Measurements from ENCODE around the gene ZDHHC22. TPM values are rescaled to one million over a fixed set of nuclear protein-coding genes. Genes with fewer than 3 reads are reported as not detected.

The ZDHHC22 gene
- total RNA-seq, 1 donor from 2014 or later: not detected

DNA sequence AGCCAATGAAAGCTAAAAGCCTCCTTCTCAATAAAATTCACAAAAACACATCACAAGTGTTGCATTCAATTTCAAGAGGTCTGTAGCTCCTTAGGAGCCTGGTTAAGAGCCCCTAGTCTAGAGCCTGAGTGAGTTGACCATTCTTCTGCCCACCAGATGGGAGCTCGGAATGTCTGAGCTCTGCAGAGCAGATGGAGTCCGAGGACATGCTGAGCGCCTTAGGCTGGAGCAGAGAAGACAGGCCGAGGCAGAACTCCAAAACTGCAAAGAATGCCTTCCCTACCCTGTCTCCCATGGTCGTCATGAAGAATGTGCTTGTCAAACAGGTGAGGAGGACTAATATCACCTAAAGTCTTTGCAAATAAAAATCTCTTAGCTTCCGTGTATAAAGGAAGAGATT, 31.9 kb downstream of the ZDHHC22 start:
- Histone ChIP-seq H3K4me1 (peaks cover 10% of the 10 kb centered on the region), H3K27ac (no peak overlapping the region), H3K9me3 (no peaks in the 10 kb centered on the region), H3K36me3 (peaks cover 68% of the 10 kb centered on the region), H3K27me3 (no peaks in the 10 kb centered on the region), H3K4me3 (no peak overlapping the region)
- TF ChIP-seq, protein P1, sequence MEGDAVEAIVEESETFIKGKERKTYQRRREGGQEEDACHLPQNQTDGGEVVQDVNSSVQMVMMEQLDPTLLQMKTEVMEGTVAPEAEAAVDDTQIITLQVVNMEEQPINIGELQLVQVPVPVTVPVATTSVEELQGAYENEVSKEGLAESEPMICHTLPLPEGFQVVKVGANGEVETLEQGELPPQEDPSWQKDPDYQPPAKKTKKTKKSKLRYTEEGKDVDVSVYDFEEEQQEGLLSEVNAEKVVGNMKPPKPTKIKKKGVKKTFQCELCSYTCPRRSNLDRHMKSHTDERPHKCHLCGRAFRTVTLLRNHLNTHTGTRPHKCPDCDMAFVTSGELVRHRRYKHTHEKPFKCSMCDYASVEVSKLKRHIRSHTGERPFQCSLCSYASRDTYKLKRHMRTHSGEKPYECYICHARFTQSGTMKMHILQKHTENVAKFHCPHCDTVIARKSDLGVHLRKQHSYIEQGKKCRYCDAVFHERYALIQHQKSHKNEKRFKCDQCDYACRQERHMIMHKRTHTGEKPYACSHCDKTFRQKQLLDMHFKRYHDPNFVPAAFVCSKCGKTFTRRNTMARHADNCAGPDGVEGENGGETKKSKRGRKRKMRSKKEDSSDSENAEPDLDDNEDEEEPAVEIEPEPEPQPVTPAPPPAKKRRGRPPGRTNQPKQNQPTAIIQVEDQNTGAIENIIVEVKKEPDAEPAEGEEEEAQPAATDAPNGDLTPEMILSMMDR (IDR thresholded peaks at IDR 0.05): no peak
- DNase-seq: no peak
- no peak for ATAC-seq
- intact Hi-C loops (cut with DNase I): no loop called here

GRCh38 chr14:77108753-77109152, 32.8 kb downstream of the ZDHHC22 start:
- Histone ChIP-seq H3K27me3 (no peaks in the 10 kb centered on the region), H3K36me3 (peaks cover 59% of the 10 kb centered on the region), H3K4me3 (no peak overlapping the region), H3K9me3 (no peaks in the 10 kb centered on the region), H3K27ac (no peak overlapping the region), H3K4me1 (peaks cover 10% of the 10 kb centered on the region)
- DNase-seq (no peak), ATAC-seq (no peak)
- intact Hi-C loops (cut with DNase I): no loop called here
- TF ChIP-seq, protein P1 (IDR thresholded peaks at IDR 0.05): no peak

DNA sequence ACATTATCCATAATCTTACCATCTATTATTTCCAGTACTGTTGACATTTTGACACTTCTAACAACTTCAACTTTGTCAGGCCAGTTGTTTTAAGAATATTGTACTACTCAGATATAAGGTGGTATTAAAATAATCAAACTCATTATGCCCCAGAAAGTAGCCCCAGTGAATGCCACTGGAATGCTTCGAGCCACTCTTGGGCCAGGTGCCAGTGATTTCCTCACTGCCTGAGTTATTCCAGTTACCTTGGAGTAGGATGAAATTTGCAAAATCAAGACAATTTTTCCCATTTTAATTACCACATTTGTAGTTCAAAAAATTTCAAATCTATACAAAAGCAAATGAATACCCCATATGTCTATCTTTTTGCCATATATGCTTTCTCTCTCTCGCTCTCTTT, 34.4 kb downstream of the ZDHHC22 start:
- intact Hi-C loops (cut with DNase I): no loop called here
- no peak for ATAC-seq
- Histone ChIP-seq H3K9me3 (no peaks in the 10 kb centered on the region), H3K4me3 (no peak overlapping the region), H3K27me3 (no peaks in the 10 kb centered on the region), H3K36me3 (peaks cover 50% of the 10 kb centered on the region), H3K27ac (no peak overlapping the region), H3K4me1 (peaks cover 10% of the 10 kb centered on the region)
- TF ChIP-seq, protein P1 (IDR thresholded peaks at IDR 0.05): no peak
- DNase-seq: no peak

DNA sequence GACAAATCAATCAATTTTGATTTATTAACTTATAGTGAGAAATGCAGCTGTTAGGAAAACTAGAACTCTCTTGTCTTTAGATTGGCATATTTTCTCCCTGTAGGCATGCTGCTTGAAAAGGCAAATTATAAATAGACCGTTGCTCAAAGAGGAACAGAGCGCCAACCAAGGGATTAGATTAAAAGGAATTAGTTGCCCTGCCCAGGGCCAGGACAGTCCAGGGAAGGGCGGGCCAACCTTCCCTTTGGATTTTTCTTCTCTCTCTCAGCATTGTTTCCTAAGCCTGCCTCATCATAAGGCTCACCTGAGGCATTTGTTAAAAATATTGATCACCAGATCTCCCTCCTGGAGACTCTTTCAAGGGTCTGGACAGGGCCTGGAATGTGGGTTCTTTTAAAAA, 34.9 kb downstream of the ZDHHC22 start:
- DNase-seq (no peak), ATAC-seq (no peak)
- intact Hi-C loops (cut with DNase I): no loop called here
- Histone ChIP-seq H3K4me3 (no peak overlapping the region), H3K27ac (no peak overlapping the region), H3K4me1 (peaks cover 10% of the 10 kb centered on the region), H3K36me3 (peaks cover 44% of the 10 kb centered on the region), H3K9me3 (no peaks in the 10 kb centered on the region), H3K27me3 (no peaks in the 10 kb centered on the region)
- TF ChIP-seq, protein P1 (IDR thresholded peaks at IDR 0.05): no peak

DNA sequence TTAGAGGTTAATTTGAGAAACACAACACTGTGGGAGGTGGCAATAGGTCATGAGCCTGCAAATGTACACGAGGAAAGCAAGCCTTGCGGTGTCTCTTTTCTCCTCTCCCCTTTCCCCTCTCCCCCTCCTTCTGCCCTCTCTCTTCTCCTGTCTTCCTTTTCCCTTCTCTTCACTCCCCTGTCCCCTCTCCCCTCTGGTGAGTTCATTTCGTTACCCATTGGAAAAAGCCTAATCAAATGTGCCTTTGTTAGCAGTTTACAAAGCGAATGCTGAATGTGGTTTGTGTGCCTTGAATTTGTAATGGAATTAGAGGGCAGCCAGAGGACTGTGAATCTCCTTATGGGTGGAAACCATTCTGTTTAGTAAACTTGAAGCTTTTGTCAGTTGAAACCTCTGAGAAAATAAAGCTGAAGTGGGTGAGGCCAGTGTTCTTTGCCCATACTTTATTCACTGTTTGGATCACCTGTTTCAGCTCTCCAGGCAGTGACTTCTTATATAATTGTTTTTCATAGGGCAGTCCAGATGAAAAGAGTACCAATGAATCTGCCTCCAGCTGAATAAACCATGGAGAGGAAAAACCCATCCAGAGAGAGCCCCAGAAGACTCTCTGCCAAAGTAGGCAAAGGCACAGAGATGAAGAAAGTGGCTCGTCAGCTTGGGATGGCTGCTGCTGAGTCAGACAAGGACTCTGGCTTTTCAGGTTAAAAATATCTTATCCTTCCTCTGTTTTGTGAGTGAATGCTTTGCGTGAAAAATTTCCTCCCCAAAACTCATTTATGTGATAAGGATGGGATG, 36.2 kb downstream of the ZDHHC22 start:
- Histone ChIP-seq H3K27ac (no peak overlapping the region), H3K4me1 (peaks cover 17% of the 10 kb centered on the region)
- no peak for ATAC-seq

More for the DNA sequence above, 36.2 kb downstream of the ZDHHC22 start:
- no peaks in the 10 kb centered on the region for H3K9me3 ChIP-seq
- H3K36me3 ChIP-seq: peaks cover 36% of the 10 kb centered on the region
- no peak for DNase-seq
- no peak overlapping the region for H3K4me3 ChIP-seq
- TF ChIP-seq, protein P1 (IDR thresholded peaks at IDR 0.05): no peak
- no peaks in the 10 kb centered on the region for H3K27me3 ChIP-seq
- intact Hi-C loops (cut with DNase I): no loop called here
